Endothelial cell of umbilical vein (primary cell): ENCODE measurements around the gene ASS1. TPM values are rescaled to one million over a fixed set of nuclear protein-coding genes. Genes with fewer than 3 reads are reported as not detected.

ENCODE experiments used
- BruUV-seq: library from RNA; stranded (reverse); fragments of 400-500 nt; replicated peaks from 2 replicates; lab custom pipeline; 2021; lab: Mats Ljungman, UMichigan
- CTCF ChIA-PET: fragments of 300-600, 350-600 bp; sonication (Branson Sonifier 250); formaldehyde crosslinking; loops from one replicate; lab custom pipeline; 2021; ENCODE audit warnings: antibody characterized with exemption, inconsistent platforms; lab: Charles Lee
- POLR2A ChIA-PET: fragments of 300-600, 350-600 bp; sonication (Branson Sonifier 250); formaldehyde crosslinking; loops from one replicate; lab custom pipeline; 2021; ENCODE audit warnings: antibody characterized with exemption, inconsistent platforms; lab: Charles Lee
- DNase-seq: peaks from one replicate; pipeline ENCODE4 v3.0.0-alpha.2; 2011; ENCODE audit warnings: low read depth, low spot score
- FAIRE-seq: peaks from 2 replicates; lab custom pipeline; 2011; peaks lifted over from hg19 to GRCh38; lab: Jason Lieb, UNC
- H2AFZ ChIP-seq: 2 replicates; pipeline ENCODE4 v1.6.0; 2012; ENCODE audit warnings: low read depth, low read length, control low read depth, inconsistent platforms
- H3K27ac ChIP-seq: 2 replicates; pipeline ENCODE4 v1.5.1; 2011; ENCODE audit warnings: low read depth, mild to moderate bottlenecking, control low read depth, low read length, moderate library complexity; ENCODE audit not compliant: insufficient read depth
- H3K27me3 ChIP-seq, 2 experiments: 2 replicates each; pipeline versions ENCODE4 v1.6.0 to v1.6.1; 2011; ENCODE audit warnings: low read length in 2 of 2, mixed read lengths in 1 of 2; ENCODE audit not compliant: control insufficient read depth in 2 of 2, insufficient read depth in 2 of 2
- H3K36me3 ChIP-seq, 2 experiments: 2 replicates in 1 of 2; 3 replicates in 1 of 2; pipeline ENCODE4 v1.5.1; 2011; ENCODE audit warnings: low read length in 2 of 2, mild to moderate bottlenecking in 1 of 2, moderate library complexity in 1 of 2; ENCODE audit not compliant: control insufficient read depth in 2 of 2, insufficient read depth in 2 of 2; ENCODE audit errors: extremely low read depth in 1 of 2
- H3K4me1 ChIP-seq: 3 replicates; pipeline ENCODE4 v1.5.1; 2011; ENCODE audit warnings: mild to moderate bottlenecking, low read length; ENCODE audit not compliant: control insufficient read depth, insufficient read depth; ENCODE audit errors: extremely low read depth
- H3K4me2 ChIP-seq: 2 replicates; pipeline ENCODE4 v1.6.1; 2011; ENCODE audit warnings: low read length, control low read depth, mixed read lengths; ENCODE audit not compliant: insufficient read depth
- H3K4me3 ChIP-seq, 3 experiments: fragments of 200-600 bp in 1 of 3; sonication (generic), shearing (Covaris generic) in 1 of 3; replicated peaks in 1 of 3; 2 replicates each; pipeline ENCODE4 v1.5.1; 2011 to 2016; ENCODE audit warnings: control low read depth in 3 of 3, low read length in 3 of 3, mild to moderate bottlenecking in 2 of 3, inconsistent platforms in 1 of 3, low read depth in 1 of 3, moderate library complexity in 1 of 3; ENCODE audit not compliant: insufficient read depth in 1 of 3
- H3K79me2 ChIP-seq: 2 replicates; pipeline ENCODE4 v1.6.0; 2012; ENCODE audit warnings: low read length, inconsistent platforms; ENCODE audit not compliant: control insufficient read depth, insufficient read depth
- H3K9ac ChIP-seq: replicated peaks from 2 replicates; pipeline ENCODE3; 2011; ENCODE audit warnings: low read length, control low read depth; ENCODE audit not compliant: insufficient read depth; ENCODE audit errors: extremely low read depth
- H3K9me1 ChIP-seq: replicated peaks from 3 replicates; pipeline ENCODE4 v1.6.0; 2011; ENCODE audit warnings: mild to moderate bottlenecking, low read length; ENCODE audit not compliant: control insufficient read depth, insufficient read depth; ENCODE audit errors: extremely low read depth
- H3K9me3 ChIP-seq: replicated peaks from 2 replicates; pipeline ENCODE4 v1.5.1; 2012; ENCODE audit warnings: low read length, inconsistent platforms; ENCODE audit not compliant: control insufficient read depth, insufficient read depth
- H4K20me1 ChIP-seq: replicated peaks from 2 replicates; pipeline ENCODE3; 2011; ENCODE audit warnings: mild to moderate bottlenecking, low read length; ENCODE audit not compliant: control insufficient read depth, insufficient read depth; ENCODE audit errors: extremely low read depth
- EZH2 ChIP-seq: IDR thresholded peaks from 2 replicates; pipeline ENCODE4 v1.6.1; 2012; ENCODE audit warnings: borderline replicate concordance, low read depth, mild to moderate bottlenecking, moderate library complexity, low read length, inconsistent platforms; ENCODE audit not compliant: severe bottlenecking
- FOS ChIP-seq: IDR thresholded peaks from 2 replicates; pipeline ENCODE4 v1.6.1; 2011; ENCODE audit warnings: mild to moderate bottlenecking, low read length, moderate library complexity, borderline replicate concordance; ENCODE audit not compliant: insufficient read depth
- GATA2 ChIP-seq: IDR thresholded peaks from 2 replicates; pipeline ENCODE4 v1.7.0; 2011; ENCODE audit warnings: low read depth, mild to moderate bottlenecking, moderate library complexity, mixed read lengths, low read length; ENCODE audit not compliant: insufficient read length, insufficient read depth
- JUN ChIP-seq: IDR thresholded peaks from 2 replicates; pipeline ENCODE4 v1.6.1; 2011; ENCODE audit warnings: borderline replicate concordance, low read depth; ENCODE audit not compliant: insufficient read length, insufficient read depth
- MYC ChIP-seq: IDR thresholded peaks from one replicate; pipeline ENCODE4 v1.6.1; 2011; ENCODE audit warnings: mild to moderate bottlenecking, low read depth, low read length
- POLR2A ChIP-seq: IDR thresholded peaks from 2 replicates; pipeline ENCODE4 v1.6.1; 2012; ENCODE audit warnings: low read depth, mild to moderate bottlenecking, control low read depth, low read length
- dilution Hi-C: fragments of 300-500 bp; cut with MboI; formaldehyde crosslinking; loops from one replicate; pipeline ENCODE4 v1.15.0; 2019; ENCODE audit warnings: low sequenced_read_pairs; ENCODE audit not compliant: extremely low pct_ligation_motif_present
- intact Hi-C: fragments of 100-400 bp; cut with micrococcal nuclease; formaldehyde crosslinking; loops from one replicate; pipeline ENCODE4 v1.10.0; 2022
- polyA plus RNA-seq, 4 experiments: library from polyadenylated mRNA; depleted of rRNA in 3 of 4; stranded (reverse) in 3 of 4; unstranded in 1 of 4; fragments of >200 nt; gene quantifications; 2 replicates each; pipeline versions ENCODE4 v1.2.1 to v1.2.3, GENCODE V29; 2011 to 2012; ENCODE audit warnings: missing spikeins in 1 of 4
- total RNA-seq: library from RNA; stranded (reverse); gene quantifications from 2 replicates; pipeline ENCODE4 v1.2.3, GENCODE V29; 2021
- TF ChIP-seq, protein P1 (sequence below), 2 donors: IDR thresholded peaks; 1 replicate in 1 of 2; 2 replicates in 1 of 2; pipeline ENCODE4 v1.5.1; 2011; ENCODE audit warnings: low read length in 2 of 2, mild to moderate bottlenecking in 2 of 2, moderate library complexity in 2 of 2, control low read depth in 1 of 2, inconsistent platforms in 1 of 2, low read depth in 1 of 2; ENCODE audit not compliant: insufficient read depth in 1 of 2; ENCODE audit errors: extremely low read depth in 1 of 2

ASS1 gene
- total and polyA plus RNA-seq, 2 donors (not counting 3 experiments of a cell fraction or from before 2014, with no cell fraction given) = 3.6 to 12.4 TPM

- no peaks in the 10 kb centered on the region for H3K27me3 ChIP-seq
- no peak for FAIRE-seq
- TF ChIP-seq EZH2 (no peak), POLR2A (no peak)
- TF ChIP-seq, protein P1, sequence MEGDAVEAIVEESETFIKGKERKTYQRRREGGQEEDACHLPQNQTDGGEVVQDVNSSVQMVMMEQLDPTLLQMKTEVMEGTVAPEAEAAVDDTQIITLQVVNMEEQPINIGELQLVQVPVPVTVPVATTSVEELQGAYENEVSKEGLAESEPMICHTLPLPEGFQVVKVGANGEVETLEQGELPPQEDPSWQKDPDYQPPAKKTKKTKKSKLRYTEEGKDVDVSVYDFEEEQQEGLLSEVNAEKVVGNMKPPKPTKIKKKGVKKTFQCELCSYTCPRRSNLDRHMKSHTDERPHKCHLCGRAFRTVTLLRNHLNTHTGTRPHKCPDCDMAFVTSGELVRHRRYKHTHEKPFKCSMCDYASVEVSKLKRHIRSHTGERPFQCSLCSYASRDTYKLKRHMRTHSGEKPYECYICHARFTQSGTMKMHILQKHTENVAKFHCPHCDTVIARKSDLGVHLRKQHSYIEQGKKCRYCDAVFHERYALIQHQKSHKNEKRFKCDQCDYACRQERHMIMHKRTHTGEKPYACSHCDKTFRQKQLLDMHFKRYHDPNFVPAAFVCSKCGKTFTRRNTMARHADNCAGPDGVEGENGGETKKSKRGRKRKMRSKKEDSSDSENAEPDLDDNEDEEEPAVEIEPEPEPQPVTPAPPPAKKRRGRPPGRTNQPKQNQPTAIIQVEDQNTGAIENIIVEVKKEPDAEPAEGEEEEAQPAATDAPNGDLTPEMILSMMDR (IDR thresholded peaks at IDR 0.05; ENCODE audit: extremely low read depth in 1 of 2, insufficient read depth in 1 of 2, low read depth in 1 of 2, low read length in 2 of 2) = no peak
- H3K4me3 ChIP-seq = no peak overlapping the region
- H4K20me1 ChIP-seq = no peaks in the 10 kb centered on the region
- CTCF ChIA-PET = interaction anchor here (1.4 to 10.3 kb wide), 3 partner anchors 7 to 217 kb away, joined by 3 to 163 read pairs (median 8); no protein-coding TSS in a partner anchor
- dilution Hi-C loops = no loop called here
- H3K9me1 ChIP-seq = no peaks in the 10 kb centered on the region
- intact Hi-C loops = no loop called here
- H3K4me2 ChIP-seq = no peak overlapping the region
- no peak overlapping the region for H2AFZ ChIP-seq
- no peak overlapping the region for H3K9ac ChIP-seq
- no peak for DNase-seq
- no peaks in the 10 kb centered on the region for H3K4me1 ChIP-seq
- H3K9me3 ChIP-seq = no peaks in the 10 kb centered on the region
- H3K27ac ChIP-seq = no peak overlapping the region
- BruUV-seq = no TSS peak
- no peaks in the 10 kb centered on the region for H3K36me3 ChIP-seq
- POLR2A ChIA-PET = no interaction called here
- H3K79me2 ChIP-seq = no peaks in the 10 kb centered on the region
These were observed 21.9 kb downstream of the ASS1 start for GRCh38 chr9:130466537-130467217.

- no peak overlapping the region for H3K9ac ChIP-seq
- POLR2A ChIA-PET = no interaction called here
- H3K79me2 ChIP-seq = no peaks in the 10 kb centered on the region
- intact Hi-C loops (no loop called here), dilution Hi-C loops (no loop called here)
- H3K36me3 ChIP-seq = no peaks in the 10 kb centered on the region
- H2AFZ ChIP-seq = no peak overlapping the region
- BruUV-seq = no TSS peak
- H3K4me3 ChIP-seq = no peak overlapping the region
- no peaks in the 10 kb centered on the region for H3K9me3 ChIP-seq
- DNase-seq = no peak
- FAIRE-seq = no peak
- CTCF ChIA-PET = interaction anchor here (1.4 to 1.8 kb wide), 3 partner anchors 8 to 217 kb away, joined by 3 to 8 read pairs (median 6); no protein-coding TSS in a partner anchor
- H3K27ac ChIP-seq = no peak overlapping the region
- TF ChIP-seq EZH2 = no peak
- no peak for TF ChIP-seq JUN
- TF ChIP-seq, protein P1 (IDR thresholded peaks at IDR 0.05; ENCODE audit: extremely low read depth in 1 of 2, insufficient read depth in 1 of 2, low read depth in 1 of 2, low read length in 2 of 2) = no peak
- no peak for TF ChIP-seq GATA2
- no peak for TF ChIP-seq FOS
- TF ChIP-seq MYC = no peak
- H3K27me3 ChIP-seq = no peaks in the 10 kb centered on the region
- no peaks in the 10 kb centered on the region for H3K9me1 ChIP-seq
- H4K20me1 ChIP-seq = no peaks in the 10 kb centered on the region
- H3K4me2 ChIP-seq = no peak overlapping the region
- no peaks in the 10 kb centered on the region for H3K4me1 ChIP-seq
These were observed 22.6 kb downstream of the ASS1 start for GRCh38 chr9:130467316-130467715.
